ENCODE results near the gene MARVELD1. TPM values are rescaled to one million over a fixed set of nuclear protein-coding genes. Genes with fewer than 3 reads are reported as not detected.

Gene MARVELD1
- total and polyA plus RNA-seq, 2 of the 13 experiments (the other 11 are each of a cell fraction or from before 2014, with no cell fraction given) = not detected

DNA sequence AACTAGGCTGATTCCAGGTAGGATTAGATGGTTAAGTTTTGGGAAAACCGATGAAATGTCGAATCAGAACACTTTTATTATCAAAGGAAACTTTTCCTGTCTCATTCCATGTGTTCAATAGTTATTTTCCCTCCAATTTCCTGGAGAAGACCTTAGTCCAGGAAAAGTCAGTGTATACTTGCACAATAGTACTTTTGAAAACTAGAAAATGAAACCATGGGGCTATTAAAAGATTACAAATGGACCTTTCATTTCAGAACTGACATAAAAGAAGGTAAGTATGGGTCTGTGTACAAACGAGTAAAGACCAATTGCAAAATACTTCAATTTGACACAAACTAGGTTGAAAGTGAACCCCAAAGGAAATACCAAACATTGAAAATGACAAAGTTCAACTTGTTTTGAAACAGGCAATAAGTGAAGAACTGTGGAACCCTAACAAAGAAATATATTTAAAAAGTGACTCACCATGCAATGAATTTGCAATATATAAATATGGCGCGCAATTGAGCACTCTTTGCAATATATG lies 28.6 kb upstream of the MARVELD1 start (continued):
- peak in 1 of 2 experiments; percentile 83; a peak in 1 of 4 replicates for TF ChIP-seq EP300 (IDR thresholded peaks at IDR 0.05; ENCODE audit: low read depth in 2 of 2, low read length in 2 of 2)
- TF ChIP-seq EP300 (CRISPR knock-in tag; IDR thresholded peaks at IDR 0.05; ENCODE audit: borderline replicate concordance) = no peak
- TF ChIP-seq HNF4G (IDR thresholded peaks at IDR 0.05; ENCODE audit: borderline replicate concordance, low read depth, low read length) = peak; percentile 6; the same call in 1 of the 2 replicates
- TF ChIP-seq HNF4G (CRISPR knock-in tag; IDR thresholded peaks at IDR 0.05; ENCODE audit: borderline replicate concordance, low read depth) = no peak
- peak; percentile 53 for TF ChIP-seq RARA (CRISPR knock-in tag; IDR thresholded peaks at IDR 0.05)
- TF ChIP-seq TGIF2 (CRISPR knock-in tag; IDR thresholded peaks at IDR 0.05) = peak; percentile 70; the same call in 1 of the 2 replicates
- TF ChIP-seq, protein P1, sequence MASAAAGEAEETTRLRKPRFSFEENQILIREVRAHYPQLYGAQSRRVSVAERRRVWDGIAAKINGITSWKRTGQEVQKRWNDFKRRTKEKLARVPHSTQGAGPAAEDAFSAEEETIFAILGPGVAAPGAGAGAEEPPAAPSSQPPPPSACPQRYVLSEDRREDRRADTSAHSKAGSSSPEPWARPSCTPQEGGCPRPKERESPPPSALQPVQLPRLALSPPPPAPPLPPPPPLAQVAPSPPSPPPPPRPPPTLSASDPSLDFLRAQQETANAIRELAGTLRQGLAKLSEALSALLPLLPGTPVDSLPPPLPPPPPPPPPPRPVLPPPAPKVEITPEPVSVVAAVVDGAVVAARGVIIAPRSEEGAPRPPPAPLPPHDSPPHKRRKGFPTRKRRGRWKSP (CRISPR knock-in tag; IDR thresholded peaks at IDR 0.05) = 0 out of 2 replicates have a peak, but pooled peaks have one; percentile 6
- TF ChIP-seq ELF4 (CRISPR knock-in tag; IDR thresholded peaks at IDR 0.05; ENCODE audit: borderline replicate concordance) = 0 out of 2 replicates have a peak, but pooled peaks have one; percentile 61
- 0 out of 2 replicates have a peak, but pooled peaks have one; percentile 21 for TF ChIP-seq ZNF784 (CRISPR knock-in tag; IDR thresholded peaks at IDR 0.05; ENCODE audit: borderline replicate concordance)
- TF ChIP-seq, protein P2, sequence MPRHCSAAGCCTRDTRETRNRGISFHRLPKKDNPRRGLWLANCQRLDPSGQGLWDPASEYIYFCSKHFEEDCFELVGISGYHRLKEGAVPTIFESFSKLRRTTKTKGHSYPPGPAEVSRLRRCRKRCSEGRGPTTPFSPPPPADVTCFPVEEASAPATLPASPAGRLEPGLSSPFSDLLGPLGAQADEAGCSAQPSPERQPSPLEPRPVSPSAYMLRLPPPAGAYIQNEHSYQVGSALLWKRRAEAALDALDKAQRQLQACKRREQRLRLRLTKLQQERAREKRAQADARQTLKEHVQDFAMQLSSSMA (CRISPR knock-in tag; IDR thresholded peaks at IDR 0.05) = no peak
- TF ChIP-seq, protein P3, sequence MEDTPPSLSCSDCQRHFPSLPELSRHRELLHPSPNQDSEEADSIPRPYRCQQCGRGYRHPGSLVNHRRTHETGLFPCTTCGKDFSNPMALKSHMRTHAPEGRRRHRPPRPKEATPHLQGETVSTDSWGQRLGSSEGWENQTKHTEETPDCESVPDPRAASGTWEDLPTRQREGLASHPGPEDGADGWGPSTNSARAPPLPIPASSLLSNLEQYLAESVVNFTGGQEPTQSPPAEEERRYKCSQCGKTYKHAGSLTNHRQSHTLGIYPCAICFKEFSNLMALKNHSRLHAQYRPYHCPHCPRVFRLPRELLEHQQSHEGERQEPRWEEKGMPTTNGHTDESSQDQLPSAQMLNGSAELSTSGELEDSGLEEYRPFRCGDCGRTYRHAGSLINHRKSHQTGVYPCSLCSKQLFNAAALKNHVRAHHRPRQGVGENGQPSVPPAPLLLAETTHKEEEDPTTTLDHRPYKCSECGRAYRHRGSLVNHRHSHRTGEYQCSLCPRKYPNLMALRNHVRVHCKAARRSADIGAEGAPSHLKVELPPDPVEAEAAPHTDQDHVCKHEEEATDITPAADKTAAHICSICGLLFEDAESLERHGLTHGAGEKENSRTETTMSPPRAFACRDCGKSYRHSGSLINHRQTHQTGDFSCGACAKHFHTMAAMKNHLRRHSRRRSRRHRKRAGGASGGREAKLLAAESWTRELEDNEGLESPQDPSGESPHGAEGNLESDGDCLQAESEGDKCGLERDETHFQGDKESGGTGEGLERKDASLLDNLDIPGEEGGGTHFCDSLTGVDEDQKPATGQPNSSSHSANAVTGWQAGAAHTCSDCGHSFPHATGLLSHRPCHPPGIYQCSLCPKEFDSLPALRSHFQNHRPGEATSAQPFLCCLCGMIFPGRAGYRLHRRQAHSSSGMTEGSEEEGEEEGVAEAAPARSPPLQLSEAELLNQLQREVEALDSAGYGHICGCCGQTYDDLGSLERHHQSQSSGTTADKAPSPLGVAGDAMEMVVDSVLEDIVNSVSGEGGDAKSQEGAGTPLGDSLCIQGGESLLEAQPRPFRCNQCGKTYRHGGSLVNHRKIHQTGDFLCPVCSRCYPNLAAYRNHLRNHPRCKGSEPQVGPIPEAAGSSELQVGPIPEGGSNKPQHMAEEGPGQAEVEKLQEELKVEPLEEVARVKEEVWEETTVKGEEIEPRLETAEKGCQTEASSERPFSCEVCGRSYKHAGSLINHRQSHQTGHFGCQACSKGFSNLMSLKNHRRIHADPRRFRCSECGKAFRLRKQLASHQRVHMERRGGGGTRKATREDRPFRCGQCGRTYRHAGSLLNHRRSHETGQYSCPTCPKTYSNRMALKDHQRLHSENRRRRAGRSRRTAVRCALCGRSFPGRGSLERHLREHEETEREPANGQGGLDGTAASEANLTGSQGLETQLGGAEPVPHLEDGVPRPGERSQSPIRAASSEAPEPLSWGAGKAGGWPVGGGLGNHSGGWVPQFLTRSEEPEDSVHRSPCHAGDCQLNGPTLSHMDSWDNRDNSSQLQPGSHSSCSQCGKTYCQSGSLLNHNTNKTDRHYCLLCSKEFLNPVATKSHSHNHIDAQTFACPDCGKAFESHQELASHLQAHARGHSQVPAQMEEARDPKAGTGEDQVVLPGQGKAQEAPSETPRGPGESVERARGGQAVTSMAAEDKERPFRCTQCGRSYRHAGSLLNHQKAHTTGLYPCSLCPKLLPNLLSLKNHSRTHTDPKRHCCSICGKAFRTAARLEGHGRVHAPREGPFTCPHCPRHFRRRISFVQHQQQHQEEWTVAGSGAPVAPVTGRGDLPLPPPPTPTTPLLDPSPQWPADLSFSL (CRISPR knock-in tag; IDR thresholded peaks at IDR 0.05) = no peak
- TF ChIP-seq FOXJ3 (CRISPR knock-in tag; IDR thresholded peaks at IDR 0.05; ENCODE audit: borderline replicate concordance) = peak; percentile 50; the same call in 1 of the 2 replicates
- no peak for TF ChIP-seq MTF1 (CRISPR knock-in tag; IDR thresholded peaks at IDR 0.05)
- TF ChIP-seq RBFOX2 (IDR thresholded peaks at IDR 0.05; ENCODE audit: low read depth, low read length) = peak; percentile 40; the same call in 1 of the 2 replicates
- no peak for TF ChIP-seq ZNF549 (CRISPR knock-in tag; IDR thresholded peaks at IDR 0.05)
- TF ChIP-seq, protein P4, sequence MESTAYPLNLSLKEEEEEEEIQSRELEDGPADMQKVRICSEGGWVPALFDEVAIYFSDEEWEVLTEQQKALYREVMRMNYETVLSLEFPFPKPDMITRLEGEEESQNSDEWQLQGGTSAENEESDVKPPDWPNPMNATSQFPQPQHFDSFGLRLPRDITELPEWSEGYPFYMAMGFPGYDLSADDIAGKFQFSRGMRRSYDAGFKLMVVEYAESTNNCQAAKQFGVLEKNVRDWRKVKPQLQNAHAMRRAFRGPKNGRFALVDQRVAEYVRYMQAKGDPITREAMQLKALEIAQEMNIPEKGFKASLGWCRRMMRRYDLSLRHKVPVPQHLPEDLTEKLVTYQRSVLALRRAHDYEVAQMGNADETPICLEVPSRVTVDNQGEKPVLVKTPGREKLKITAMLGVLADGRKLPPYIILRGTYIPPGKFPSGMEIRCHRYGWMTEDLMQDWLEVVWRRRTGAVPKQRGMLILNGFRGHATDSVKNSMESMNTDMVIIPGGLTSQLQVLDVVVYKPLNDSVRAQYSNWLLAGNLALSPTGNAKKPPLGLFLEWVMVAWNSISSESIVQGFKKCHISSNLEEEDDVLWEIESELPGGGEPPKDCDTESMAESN (CRISPR knock-in tag; conservative IDR thresholded peaks at IDR 0.05) = 0 out of 2 replicates have a peak, but pooled peaks have one; percentile 62
- TF ChIP-seq DMAP1 (CRISPR knock-in tag; IDR thresholded peaks at IDR 0.05) = no peak; the same call in 1 of the 2 replicates

Measured in HepG2 (cell line).